Coronary artery (tissue), 2 donors: ENCODE measurements around the gene MAP6.

Source experiments
- DNase-seq: peaks from one replicate; pipeline ENCODE4 v3.0.0-alpha.2; 2017; ENCODE audit warnings: low spot score
- H3K27ac ChIP-seq, 2 donors: fragments of 200-600 bp; sonication (generic); one replicate each; pipeline ENCODE4 v1.5.1; 2016 to 2019
- H3K4me3 ChIP-seq: fragments of 200-600 bp; sonication (generic); 2 replicates; pipeline ENCODE4 v1.5.1; 2016; ENCODE audit warnings: mild to moderate bottlenecking, moderate library complexity
- CTCF ChIP-seq: fragments of 200-600 bp; sonication (generic); IDR thresholded peaks from one replicate; pipeline ENCODE4 v1.5.1; 2019; ENCODE audit warnings: antibody characterized with exemption

Gene MAP6

GRCh38 chr11:75655605-75656004 lies 13.2 kb downstream of the MAP6 start:
- TF ChIP-seq CTCF: no peak
- Histone ChIP-seq H3K4me3 (no peak overlapping the region), H3K27ac (peak overlapping the region in 1 of 2 donors; percentile 48)
- DNase-seq: no peak

- DNase-seq: no peak
- Histone ChIP-seq H3K27ac (no peak overlapping the region), H3K4me3 (no peak overlapping the region)
- no peak for TF ChIP-seq CTCF
Observed at GRCh38 chr11:75654314-75654713, 14.5 kb downstream of the MAP6 start.

- Histone ChIP-seq H3K4me3 (no peak overlapping the region), H3K27ac (no peak overlapping the region)
- DNase-seq: no peak
- TF ChIP-seq CTCF: no peak
Observed at GRCh38 chr11:75653532-75653931, 15.3 kb downstream of the MAP6 start.

- no peak for DNase-seq
- no peak overlapping the region for H3K4me3 ChIP-seq
- TF ChIP-seq CTCF: no peak
- peak overlapping the region in 1 of 2 donors; percentile 50 for H3K27ac ChIP-seq
Observed at GRCh38 chr11:75652936-75653335, 15.9 kb downstream of the MAP6 start.

- no peak overlapping the region for H3K4me3 ChIP-seq
- DNase-seq: no peak
- no peak overlapping the region for H3K27ac ChIP-seq
- no peak for TF ChIP-seq CTCF
Observed at GRCh38 chr11:75651218-75651617, 17.6 kb downstream of the MAP6 start.

- Histone ChIP-seq H3K4me3 (no peak overlapping the region), H3K27ac (no peak overlapping the region)
- no peak for DNase-seq
- no peak for TF ChIP-seq CTCF
Observed at GRCh38 chr11:75650167-75650723, 18.6 kb downstream of the MAP6 start.

GRCh38 chr11:75644946-75645345 lies 23.9 kb downstream of the MAP6 start:
- no peak for DNase-seq
- Histone ChIP-seq H3K4me3 (no peak overlapping the region), H3K27ac (no peak overlapping the region)
- no peak for TF ChIP-seq CTCF
